GM23248 (cell line): ENCODE measurements around the gene CSNK2A2.

ENCODE experiments used
- EZH2 ChIP-seq: fragments of 200-600 bp; sonication (generic); IDR thresholded peaks from 2 replicates; pipeline ENCODE4 v1.6.1; 2018; ENCODE audit warnings: antibody characterized with exemption, mild to moderate bottlenecking; ENCODE audit not compliant: insufficient read depth, poor library complexity, severe bottlenecking
- EZH2phosphoT487 ChIP-seq: fragments of 200-600 bp; sonication (generic); IDR thresholded peaks from 2 replicates; pipeline ENCODE4 v1.6.1; 2018; ENCODE audit warnings: antibody characterized with exemption, moderate library complexity, mild to moderate bottlenecking, low read depth; ENCODE audit not compliant: insufficient read depth

- TF ChIP-seq EZH2phosphoT487 (no peak), EZH2 (no peak)
Measured at GRCh38 chr16:58230259-58230658, 32.4 kb upstream of the CSNK2A2 start.
